GM18499 (cell line): Measurements from ENCODE around the gene GARIN5B.

Experiments
- ATAC-seq: cut with Tn5 transposase; IDR thresholded peaks from one replicate; pipeline ENCODE4 v1.9.1; 2021; ENCODE audit warnings: moderate number of reproducible peaks; ENCODE audit not compliant: insufficient read depth, unreplicated experiment

GARIN5B gene

DNA sequence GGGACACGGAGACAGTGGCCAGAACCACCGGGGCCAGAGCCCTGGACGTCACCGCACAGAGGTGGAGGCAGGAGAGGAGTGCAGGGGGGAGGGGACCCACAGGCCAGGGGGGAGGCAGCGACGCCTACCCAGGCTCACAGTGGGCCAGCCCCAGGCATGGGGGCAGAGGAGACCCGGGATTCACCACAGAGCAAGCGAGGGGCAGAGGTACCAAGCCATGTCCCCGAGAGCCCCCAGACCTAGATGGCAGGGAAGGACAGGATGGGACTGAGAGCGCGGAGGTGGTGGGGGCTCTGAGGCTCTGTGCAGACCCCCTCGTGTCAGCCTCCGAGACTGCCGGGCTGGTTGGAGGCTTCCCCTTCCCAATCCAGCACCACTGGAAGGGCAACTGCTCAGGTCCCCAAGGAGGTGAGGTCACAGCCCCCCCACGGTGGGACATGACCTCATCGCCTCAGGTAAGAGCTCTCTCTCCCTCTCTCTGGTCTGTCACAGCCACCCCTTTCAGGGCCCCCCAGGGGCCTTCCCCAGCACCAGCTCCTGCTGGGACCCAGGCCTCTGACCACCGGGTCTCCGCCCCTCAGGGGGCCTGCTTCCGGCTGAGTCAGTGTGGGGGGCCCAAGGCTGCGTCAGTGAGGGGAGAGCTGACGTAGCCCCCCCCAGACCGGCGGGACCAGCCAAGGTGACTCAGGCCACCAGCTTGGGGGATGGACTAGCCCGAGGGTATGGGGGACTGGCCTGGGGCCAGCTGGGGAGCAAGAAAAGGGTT is 9.4 kb upstream of the GARIN5B start:
- no peak for ATAC-seq

DNA sequence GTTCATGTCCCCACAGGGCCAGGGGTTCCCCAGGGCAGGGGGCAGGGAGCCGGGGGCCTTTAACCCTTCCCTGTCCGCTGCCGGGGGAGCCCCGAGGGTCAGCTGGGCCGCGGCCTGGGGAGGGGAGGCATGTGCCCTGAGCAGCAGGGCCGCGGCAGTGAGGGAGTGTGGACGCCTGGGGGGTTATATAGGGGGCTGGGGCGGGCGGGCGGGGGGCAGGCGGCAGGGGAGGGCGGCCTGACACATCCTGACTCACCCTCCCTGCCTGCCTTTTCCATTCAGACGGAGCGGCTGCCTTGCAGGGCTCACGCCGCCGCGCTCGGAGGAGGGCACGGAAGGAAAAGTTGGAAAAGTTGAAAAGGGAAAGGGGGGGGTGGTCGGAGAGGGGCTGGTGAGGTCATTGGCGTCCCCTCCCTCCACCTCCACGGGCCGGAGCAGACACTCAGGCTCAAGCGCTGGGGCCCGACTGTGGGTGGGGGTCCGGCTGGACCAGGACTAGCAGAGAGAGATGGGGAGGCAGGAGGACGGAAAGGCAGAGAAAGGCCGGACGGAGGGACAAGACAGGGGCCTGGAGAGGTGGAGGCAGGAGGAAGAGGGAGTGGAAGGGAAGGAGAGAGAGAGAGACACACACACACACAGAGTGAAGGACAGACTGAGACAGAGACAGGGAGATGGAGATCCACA is 7.4 kb upstream of the GARIN5B start, which contains the start of gene IL11:
IL11 (minus strand) TSS at position 159 of the 684 bp plus-strand sequence; CDS start at position 6, 153 bp downstream.
- no peak for ATAC-seq

DNA sequence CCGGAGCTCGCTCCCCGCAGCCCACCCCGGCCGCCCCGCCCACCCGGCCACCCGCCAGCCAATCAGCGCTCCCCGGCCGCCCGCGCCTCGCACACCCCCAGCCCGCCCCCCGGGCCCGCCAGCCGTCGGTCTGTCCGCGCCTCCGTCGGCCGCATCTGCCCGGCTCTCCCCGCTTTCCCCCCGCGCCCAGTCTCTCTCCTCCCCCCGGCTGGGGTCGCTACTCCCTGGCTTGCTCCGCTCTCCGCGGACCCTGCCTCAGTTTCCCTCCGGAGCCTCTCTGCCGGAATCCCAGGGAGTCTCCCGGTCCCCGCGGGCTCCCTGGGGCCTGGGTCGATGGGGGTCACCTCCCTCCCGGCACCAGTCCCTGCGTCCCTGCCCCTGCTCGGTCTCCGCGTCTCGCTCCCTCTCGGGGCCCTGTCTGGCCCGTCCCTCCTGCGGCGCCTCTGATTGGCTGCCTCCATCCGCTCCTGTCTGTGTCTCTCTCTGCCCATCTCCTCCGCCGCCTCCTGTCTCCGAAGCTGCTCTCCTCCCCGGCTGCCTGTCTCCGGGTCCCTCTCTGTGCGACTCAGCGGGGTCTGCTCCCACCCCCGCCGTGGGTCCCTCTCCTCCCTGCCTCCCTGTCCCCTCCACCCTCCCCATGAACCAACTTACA is 6.7 kb upstream of the GARIN5B start:
- ATAC-seq, result no peak

DNA sequence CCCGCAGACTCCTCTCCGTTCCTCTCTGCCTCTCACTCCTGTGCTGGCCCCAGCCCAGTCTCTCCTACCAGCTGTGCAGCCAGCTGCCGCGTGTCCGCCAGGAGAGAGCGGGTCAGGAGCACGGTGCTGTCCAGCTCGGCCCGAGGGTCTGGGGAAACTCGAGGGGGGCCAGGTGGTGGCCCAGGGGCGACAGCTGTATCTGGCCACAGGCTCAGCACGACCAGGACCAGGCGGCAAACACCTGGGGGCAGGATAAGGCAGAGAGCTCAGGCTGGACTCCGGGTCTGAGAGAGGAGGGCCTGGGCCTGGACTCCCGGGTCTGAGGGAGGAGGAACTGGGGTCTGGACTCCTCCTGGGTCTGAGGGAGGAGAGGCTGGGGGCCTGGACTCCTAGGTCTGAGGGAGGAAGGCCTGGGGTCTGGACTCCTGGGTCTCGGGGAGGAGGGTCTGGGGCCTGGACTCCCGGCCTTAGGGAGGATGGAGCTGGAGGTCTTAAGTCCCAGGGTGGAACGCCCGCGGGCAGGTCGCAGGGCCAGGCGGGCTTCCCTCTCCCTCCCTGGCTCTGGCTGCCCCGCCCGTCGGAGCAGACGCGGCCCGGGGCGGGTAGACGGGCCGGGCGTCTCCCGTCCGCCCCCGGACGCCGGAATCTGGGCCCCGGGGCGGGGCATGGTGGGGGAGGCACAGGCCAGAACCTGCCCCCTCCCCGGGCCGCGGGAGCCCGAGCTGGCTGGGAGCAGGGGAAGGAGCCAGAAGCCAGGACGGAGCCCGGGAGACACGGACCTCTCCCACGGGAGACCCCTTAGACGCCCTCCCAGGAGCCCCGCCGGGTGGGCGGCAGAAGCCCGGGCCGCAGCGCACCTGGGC is 5.9 kb upstream of the GARIN5B start:
- no peak for ATAC-seq

DNA sequence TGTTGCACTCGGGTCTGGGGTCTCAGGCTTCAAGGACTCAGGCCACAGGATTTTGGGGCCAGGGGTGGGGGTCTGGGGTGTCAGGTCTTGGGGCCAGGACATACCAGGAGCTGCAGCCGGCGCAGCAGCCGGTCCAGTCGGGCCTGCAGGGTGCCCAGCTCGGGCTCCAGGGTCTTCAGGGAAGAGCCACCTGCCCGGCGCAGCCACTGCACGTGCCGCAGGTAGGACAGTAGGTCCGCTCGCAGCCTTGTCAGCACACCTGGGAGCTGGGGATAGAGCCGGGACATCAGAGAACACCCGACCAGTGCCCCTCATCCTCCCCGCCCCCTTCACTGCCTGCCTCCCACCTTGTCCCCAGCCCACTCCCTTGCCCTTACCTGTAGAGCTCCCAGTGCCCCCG is 5.0 kb upstream of the GARIN5B start:
- ATAC-seq, result no peak

DNA sequence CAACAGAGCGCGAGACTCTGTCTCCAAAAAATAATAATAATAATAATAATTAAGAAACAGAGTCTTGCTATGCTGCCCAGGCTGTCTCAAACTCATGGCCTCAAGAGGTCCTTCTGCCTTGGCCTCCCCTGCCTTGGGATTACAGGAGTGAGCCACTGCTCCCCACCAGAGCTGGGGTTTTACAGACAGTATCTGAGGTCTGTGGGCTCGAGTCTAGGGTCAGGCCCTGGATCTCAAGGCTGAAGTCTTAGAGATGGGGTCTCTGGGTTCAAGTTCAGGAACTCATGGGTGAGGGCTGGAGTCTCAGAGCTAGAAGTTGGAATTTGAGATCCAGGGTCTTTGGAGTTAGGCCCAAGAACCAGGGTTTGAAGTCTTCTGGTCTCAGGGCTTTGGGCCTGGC is 3.7 kb upstream of the GARIN5B start:
- ATAC-seq, result no peak

DNA sequence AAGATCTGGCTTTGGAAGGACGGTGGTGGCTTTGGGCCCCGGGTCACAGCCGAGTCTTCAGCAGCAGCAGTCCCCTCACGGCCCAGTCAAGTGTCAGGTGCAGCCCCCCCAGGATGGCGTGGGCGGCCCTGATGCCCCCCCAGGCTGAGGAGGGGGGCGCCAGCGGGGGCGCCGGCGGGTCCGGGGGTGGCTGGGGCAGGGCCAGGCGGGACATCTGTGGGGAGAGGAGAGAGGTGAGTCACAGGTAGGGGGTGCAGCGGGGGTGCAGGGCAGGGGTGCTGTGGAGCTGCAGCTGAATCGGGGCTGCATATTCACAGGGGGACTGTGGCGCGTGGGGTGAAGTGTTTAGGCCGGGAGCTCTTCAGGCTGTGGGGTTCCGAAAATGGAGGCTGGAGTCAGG is 2.9 kb upstream of the GARIN5B start:
- ATAC-seq, result no peak

DNA sequence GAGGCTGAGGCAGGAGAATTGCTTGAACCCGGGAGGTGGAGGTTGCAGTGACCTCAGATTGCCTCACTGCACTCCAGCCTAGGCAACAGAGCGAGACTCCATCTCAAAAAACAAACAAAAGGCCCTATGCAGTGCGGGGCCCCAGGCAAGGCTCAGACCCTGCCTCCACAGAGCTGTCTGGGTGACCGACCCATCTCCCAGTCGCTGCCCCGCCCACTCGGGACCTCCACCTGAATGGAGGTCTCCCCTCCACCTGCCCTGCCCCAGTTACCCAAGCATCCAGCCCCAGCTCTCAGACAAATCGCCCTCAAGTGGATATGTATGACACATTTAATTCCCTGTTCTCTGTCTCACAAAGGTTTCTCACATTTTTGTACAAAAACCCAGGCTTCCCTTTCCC is 2.2 kb upstream of the GARIN5B start:
- no peak for ATAC-seq

DNA sequence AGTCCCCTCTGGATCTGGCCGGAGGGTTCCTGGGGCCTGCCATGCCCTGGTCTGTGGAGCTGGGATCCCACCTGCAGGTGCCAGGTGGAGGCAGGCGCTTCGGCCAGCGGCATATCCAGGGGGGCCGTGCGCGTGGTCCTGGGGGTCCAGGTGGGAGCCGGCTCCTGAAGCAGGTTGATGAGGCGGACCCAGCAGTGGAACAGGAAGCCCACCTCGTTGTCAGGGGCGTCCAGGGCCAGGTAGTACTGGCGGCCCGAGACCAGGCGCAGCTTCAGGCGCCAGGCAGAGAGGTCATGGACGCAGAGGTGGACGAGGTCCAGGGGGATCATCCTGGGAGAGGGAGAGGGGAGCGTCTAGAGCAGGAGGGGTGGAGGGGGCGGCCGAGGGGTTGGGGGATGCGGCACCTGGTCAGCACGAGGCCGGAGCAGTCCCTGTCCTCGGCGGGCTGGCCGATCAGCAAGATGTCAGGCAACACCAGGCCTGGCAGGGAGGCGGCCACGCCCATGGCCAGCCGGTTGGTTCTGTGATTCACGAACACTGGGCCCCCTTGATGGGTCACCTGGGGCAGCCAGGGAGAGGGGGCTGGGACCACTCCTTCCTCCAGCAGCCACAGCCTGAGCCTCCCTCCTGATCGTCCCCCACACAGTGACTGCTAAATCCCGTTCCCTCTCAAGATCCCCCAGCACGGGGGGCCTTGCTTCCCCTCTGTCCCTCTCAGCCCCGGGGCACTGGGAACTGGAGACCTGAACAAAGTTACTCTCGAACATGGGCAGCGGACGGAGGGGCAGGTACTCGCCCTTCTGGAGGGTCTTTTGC is 678 bp downstream of the GARIN5B start:
- no peak for ATAC-seq

DNA sequence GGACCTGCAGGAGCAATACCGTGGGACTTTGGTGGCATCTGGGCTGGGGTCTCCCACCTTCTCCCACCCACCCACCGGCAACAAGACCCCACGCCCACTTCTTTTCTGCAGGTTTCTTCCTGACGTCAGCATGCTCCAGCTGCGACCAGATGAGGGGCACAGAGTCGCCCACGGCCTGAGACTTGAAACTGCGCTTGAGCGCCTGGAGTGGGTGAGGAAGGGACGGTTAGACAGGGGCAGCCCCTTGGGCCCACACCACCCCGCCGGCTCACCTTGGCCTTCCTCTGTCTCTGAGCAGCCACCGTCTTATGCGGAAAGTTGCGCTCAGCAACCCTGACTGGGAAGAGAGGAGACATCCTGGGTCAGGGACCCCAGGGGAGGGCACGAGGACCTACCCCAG is 2.2 kb downstream of the GARIN5B start:
- ATAC-seq, result no peak

DNA sequence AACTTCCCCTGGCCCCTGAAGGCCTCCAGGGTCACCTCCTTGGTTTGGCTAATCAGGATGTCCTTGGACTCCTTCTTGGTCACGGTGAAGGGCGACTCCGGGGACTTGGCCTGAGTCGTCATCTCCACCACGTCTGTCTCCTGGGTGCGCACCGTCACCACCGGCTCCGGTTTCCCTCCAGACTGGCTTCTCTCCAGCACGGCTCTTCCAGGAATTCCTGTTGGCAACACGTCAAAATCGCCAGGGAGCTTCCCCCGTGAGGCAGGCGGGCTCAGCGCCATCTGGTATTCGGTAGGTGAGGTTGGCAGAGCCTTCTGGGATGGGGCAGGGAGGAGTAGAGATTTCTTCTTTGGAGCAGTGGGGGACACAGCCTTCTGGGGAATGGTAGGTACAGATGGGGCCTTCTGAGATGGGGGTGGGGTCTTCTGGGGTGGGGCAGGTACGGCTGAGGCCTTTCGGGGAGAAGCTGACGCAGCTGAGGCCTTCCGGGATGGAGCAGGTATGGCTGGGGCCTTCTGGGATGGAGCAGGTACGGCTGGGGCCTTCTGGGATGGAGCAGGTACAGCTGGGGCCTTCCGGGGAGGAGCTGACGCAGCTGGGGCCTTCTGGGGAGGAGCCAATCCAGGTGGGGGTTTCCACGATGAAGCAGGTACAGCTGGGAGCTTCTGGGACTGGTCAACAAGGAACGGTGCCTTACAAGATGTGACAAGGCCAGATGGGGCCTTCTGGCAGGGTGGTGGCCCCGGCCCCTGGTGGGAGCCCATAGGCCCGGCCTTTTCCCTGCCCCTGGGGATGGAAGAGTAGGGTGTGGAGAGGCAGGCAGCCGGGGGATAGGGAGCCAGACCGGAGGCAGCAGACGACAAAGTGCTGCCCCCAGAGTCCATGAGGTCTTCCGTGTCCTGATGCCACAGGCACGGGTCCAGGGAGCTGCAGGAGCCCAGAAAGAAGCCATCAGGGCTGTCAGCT is 3.8 kb downstream of the GARIN5B start:
- ATAC-seq, result no peak

DNA sequence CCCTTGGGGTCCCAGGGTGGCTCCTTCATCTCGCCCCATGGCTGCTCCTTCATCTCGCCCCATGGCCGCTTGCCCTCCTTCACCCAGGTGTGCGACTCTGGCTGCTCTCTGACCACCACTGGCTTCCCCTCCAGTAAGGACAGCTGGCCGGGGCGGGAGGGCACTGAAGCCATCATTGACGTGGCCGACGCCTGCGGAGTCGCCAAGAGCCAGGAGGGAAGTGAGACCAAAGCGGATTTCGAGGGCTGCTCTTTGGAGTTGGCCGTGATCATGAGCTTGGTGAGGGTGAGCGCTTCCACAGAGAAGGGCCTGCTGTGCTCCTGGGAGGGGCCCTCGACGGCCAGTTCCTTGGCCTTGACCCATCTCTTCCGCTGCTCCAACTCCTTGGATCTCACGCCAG is 4.6 kb downstream of the GARIN5B start:
- no peak for ATAC-seq

DNA sequence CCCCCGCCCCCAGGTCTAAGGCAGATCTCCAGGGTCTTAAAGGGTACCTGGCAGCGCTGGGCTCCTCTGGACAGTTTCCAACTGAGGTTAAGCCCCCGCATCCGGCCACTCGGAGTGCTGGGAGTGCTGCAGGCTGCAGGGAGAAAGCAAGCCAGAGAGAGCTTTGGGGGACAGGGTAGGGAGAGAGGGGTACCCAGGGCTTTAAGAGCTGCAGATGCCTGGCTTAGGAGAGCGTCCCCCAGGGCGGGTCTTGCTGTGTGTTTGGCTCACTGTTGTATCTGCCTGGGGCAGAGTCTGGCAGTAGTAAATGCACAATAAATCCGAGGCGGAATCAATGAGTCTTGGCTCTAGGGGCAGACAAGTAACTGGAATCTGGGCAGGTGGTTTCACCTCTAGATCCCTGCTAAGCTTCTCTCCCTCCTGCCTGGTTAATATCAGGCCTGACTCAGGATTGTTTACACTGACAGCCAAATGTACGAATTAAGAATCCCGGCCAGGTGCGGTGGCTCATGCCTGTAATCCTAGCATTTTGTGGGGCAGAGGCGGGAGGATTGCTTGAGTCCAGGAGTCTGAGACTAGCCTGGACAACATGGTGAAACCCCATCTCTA is 7.7 kb downstream of the GARIN5B start:
- no peak for ATAC-seq

DNA sequence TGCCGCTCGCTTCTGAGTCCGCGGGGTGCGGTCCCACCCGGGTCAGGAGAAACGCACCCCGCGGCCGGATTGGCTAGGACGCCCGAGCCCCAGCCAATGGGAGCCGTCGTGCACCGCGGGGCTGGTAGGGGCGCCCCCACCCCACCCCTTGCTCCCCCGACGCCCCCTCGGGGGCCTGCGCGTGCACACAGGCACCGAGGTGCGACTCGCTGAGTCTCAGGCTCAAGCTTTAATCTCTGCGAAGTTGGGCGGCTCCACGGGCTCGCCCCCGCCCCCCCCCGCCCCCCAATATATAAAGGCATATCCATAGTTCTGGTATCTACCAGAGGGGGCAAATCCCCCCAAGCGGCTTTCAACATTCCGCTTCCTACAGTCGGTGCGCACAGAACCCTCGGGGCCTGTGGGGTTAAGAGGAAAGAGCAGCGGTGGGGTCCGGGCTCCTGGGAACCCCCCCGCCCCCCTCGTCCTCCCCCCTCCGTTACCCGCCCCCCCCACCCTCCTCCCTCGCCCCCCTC is 8.3 kb downstream of the GARIN5B start, which contains the start of gene COX6B2:
COX6B2 (minus strand) TSS at position 22 of the 515 bp plus-strand sequence. CDS start 198 bp downstream, outside the sequence.
- ATAC-seq, result no peak

DNA sequence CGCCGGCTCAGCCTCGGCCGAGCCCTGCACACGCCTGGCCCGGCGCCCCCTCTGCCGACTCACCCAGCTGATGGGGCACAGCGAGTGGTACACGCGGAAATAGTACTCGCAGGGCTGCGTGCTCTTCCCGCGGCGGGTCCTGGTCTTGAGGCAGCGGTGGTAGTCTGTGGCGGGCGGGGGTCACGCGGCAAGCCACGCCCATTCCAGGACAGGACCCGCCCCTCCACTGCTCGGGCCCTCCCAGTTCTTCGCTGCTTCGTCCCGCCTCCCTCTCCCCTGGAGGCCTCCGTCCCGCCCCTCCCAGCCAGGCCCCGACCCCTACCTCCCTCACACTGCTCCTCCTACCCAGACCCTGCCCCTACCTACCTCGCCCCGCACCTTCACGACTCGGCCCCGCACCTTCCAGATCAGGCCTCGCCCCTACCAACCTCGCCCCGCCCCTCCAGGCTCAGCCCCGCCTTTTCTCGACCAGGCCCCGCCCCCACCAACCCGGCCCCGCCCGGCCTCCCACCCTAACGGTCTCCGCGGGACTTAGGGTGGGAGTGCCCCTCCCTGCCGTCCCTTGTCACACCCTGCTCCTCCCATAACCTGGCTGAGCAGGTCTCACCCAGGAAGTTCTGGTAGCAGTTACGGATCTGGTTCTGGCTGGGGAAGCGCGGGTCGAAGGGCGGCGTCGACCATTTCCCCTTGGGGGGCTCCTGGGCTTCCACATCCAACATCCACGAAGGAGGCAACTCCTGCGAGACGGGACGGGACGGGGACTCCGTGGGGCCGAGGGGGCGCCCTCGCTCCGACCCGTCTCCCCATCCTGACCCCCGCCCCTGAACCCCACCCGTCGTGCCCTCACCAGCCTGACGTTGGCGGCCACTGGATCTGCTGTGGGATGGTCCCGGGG is 9.0 kb downstream of the GARIN5B start:
- no peak for ATAC-seq

DNA sequence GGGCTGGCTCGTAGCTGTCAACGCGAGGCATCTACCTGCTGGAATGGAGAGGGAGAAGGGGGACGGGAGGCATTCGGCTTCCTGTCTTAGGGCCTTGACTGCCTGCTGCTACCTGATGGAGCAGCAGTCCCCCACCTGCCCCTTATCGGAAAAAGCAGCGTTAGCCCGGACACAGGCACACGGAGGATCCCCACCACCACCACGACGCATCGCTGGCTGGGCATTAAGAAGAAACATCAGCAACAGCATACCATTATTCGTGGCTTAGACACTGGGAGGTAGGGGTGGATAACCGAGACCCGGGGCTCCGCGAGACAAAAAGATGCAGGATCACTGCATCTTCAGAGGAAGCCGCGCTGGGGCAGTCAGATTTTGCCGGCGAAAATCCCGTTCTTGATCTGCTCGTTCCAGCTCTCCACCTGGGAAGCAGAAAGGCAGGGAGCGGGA is 9.7 kb downstream of the GARIN5B start:
- ATAC-seq, result no peak
